SJCRH30 (cell line): ENCODE measurements around the gene CUEDC1. TPM values are rescaled to one million over a fixed set of nuclear protein-coding genes. Genes with fewer than 3 reads are reported as not detected.

Source experiments
- DNase-seq, 2 experiments: peaks; one replicate each; pipeline ENCODE4 v3.0.0-alpha.2; 2015 to 2020
- H3K27ac ChIP-seq: fragments of 250-450 bp; sonication (Bioruptor Pico); 2 replicates; pipeline ENCODE4 v1.5.1; 2020; ENCODE audit warnings: mild to moderate bottlenecking, moderate library complexity
- H3K27me3 ChIP-seq: fragments of 250-450 bp; sonication (Bioruptor Pico); 2 replicates; pipeline ENCODE4 v1.5.1; 2020; ENCODE audit warnings: mild to moderate bottlenecking, moderate library complexity
- H3K36me3 ChIP-seq: fragments of 250-450 bp; sonication (Bioruptor Pico); 2 replicates; pipeline ENCODE4 v1.5.1; 2020; ENCODE audit warnings: mild to moderate bottlenecking, moderate library complexity
- H3K4me1 ChIP-seq: fragments of 250-450 bp; sonication (Bioruptor Pico); 2 replicates; pipeline ENCODE4 v1.5.1; 2020; ENCODE audit warnings: mild to moderate bottlenecking, moderate library complexity
- H3K4me3 ChIP-seq: fragments of 250-450 bp; sonication (Bioruptor Pico); 2 replicates; pipeline ENCODE4 v1.5.1; 2020; ENCODE audit warnings: mild to moderate bottlenecking, moderate library complexity
- H3K9me3 ChIP-seq: fragments of 250-450 bp; sonication (Bioruptor Pico); replicated peaks from 2 replicates; pipeline ENCODE4 v1.5.1; 2020; ENCODE audit warnings: mild to moderate bottlenecking, moderate library complexity
- total RNA-seq: library from RNA; depleted of rRNA; stranded (reverse); fragments of >200 nt; shearing (Covaris generic); gene quantifications from 2 replicates; pipeline ENCODE4 v1.2.3, GENCODE V29; 2014; rRNA removed

Gene CUEDC1, protein sequence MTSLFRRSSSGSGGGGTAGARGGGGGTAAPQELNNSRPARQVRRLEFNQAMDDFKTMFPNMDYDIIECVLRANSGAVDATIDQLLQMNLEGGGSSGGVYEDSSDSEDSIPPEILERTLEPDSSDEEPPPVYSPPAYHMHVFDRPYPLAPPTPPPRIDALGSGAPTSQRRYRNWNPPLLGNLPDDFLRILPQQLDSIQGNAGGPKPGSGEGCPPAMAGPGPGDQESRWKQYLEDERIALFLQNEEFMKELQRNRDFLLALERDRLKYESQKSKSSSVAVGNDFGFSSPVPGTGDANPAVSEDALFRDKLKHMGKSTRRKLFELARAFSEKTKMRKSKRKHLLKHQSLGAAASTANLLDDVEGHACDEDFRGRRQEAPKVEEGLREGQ
- 11.6 and 14.4 TPM in 2 replicates for total RNA-seq

- Histone ChIP-seq H3K4me3 (peak within 1 kb of the TSS; percentile 87), H3K9me3 (no peaks in the 10 kb centered on the region), H3K27me3 (no peaks in the 10 kb centered on the region), H3K4me1 (peaks cover 25% of the 10 kb centered on the region), H3K36me3 (no peaks in the 10 kb centered on the region), H3K27ac (peak within 1 kb of the TSS; percentile 79)
- DNase-seq: peak; percentile 67 to 70
Observed at GRCh38 chr17:57955183-57955931, at the start of gene CUEDC1. CUEDC1 (minus strand) TSS chr17:57955412; CDS start chr17:57885564, 69,848 bp downstream.

- H3K27ac ChIP-seq: no peak overlapping the region
- H3K9me3 ChIP-seq: no peaks in the 10 kb centered on the region
- DNase-seq: no peak
- no peaks in the 10 kb centered on the region for H3K27me3 ChIP-seq
- peaks cover 68% of the 10 kb centered on the region for H3K36me3 ChIP-seq
- H3K4me1 ChIP-seq: peaks cover 8% of the 10 kb centered on the region
- no peak overlapping the region for H3K4me3 ChIP-seq
Observed at GRCh38 chr17:58004060-58004459, 48.8 kb upstream of the CUEDC1 start.

DNA sequence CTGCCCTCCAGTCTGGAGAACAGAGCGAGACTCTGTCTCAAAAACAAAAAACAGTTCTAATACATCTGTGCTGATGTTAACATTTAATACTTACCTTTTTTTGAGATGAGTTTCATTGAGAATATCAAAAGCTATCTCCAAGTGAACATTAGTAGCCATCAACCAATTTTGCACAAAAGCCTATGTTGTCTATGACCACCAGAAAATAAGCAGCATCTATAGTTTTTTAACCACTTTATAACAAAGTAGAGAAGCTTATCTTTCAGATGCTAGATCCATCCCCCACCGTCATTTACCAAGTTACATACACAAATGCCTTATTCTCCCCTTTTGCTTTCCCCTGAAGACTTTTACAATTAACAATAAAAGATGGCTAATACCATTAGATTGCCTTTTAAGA lies 47.8 kb upstream of the CUEDC1 start:
- DNase-seq: no peak
- Histone ChIP-seq H3K36me3 (peaks cover 76% of the 10 kb centered on the region), H3K4me1 (peaks cover 8% of the 10 kb centered on the region), H3K9me3 (no peaks in the 10 kb centered on the region), H3K4me3 (no peak overlapping the region), H3K27me3 (no peaks in the 10 kb centered on the region), H3K27ac (no peak overlapping the region)

- Histone ChIP-seq H3K4me3 (no peak overlapping the region), H3K27ac (no peak overlapping the region), H3K27me3 (no peaks in the 10 kb centered on the region), H3K9me3 (no peaks in the 10 kb centered on the region), H3K36me3 (peaks cover 82% of the 10 kb centered on the region), H3K4me1 (peaks cover 8% of the 10 kb centered on the region)
- DNase-seq: no peak
Observed at GRCh38 chr17:58002154-58002948, 47.1 kb upstream of the CUEDC1 start.

GRCh38 chr17:58001461-58002124 lies 46.4 kb upstream of the CUEDC1 start:
- H3K9me3 ChIP-seq: no peaks in the 10 kb centered on the region
- H3K4me3 ChIP-seq: no peak overlapping the region
- H3K4me1 ChIP-seq: peaks cover 8% of the 10 kb centered on the region
- no peaks in the 10 kb centered on the region for H3K27me3 ChIP-seq
- H3K27ac ChIP-seq: no peak overlapping the region
- peaks cover 88% of the 10 kb centered on the region for H3K36me3 ChIP-seq
- no peak for DNase-seq

- H3K27ac ChIP-seq: no peak overlapping the region
- no peaks in the 10 kb centered on the region for H3K27me3 ChIP-seq
- H3K4me1 ChIP-seq: peaks cover 12% of the 10 kb centered on the region
- peak in 1 of 2 experiments; percentile 80 for DNase-seq
- no peak overlapping the region for H3K4me3 ChIP-seq
- H3K36me3 ChIP-seq: peaks cover 71% of the 10 kb centered on the region
- H3K9me3 ChIP-seq: no peaks in the 10 kb centered on the region
Observed at GRCh38 chr17:57999496-58000017, 44.3 kb upstream of the CUEDC1 start.

GRCh38 chr17:57999010-57999495 lies 43.8 kb upstream of the CUEDC1 start:
- H3K27ac ChIP-seq: no peak overlapping the region
- DNase-seq: no peak
- no peak overlapping the region for H3K4me3 ChIP-seq
- H3K36me3 ChIP-seq: peaks cover 66% of the 10 kb centered on the region
- peaks cover 13% of the 10 kb centered on the region for H3K4me1 ChIP-seq
- H3K9me3 ChIP-seq: no peaks in the 10 kb centered on the region
- H3K27me3 ChIP-seq: no peaks in the 10 kb centered on the region

DNA sequence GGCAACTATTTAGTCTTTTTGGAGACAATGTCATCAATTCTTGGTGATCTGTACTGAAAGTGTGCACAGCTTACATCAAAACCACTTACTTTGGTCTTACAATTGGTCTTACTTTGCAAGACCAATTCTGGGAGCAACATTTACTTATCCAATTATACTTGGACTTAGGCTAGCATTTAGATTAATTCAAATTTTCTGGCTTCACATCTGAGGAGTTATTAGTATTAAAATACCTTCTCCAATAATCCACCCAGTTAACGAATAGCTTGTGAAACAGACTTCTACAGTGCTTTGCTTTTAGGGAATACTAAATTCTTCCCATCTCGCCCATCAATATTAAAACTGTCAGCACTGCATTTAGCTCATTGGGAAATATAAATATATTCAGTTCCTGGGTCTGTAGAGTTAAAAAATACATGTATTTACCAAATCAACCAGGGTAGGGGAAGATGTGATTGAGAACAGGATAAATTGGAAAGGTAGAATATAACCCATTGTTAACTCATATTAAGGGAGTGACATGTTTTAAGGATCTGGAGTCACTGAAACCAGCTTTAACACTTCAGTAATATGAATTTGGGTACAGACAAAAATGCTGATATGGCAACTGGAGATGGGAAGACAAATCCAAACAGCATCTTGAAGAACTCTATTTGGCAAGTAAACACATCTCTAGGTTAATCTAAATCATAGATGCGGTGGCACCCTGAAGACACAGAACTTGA lies 42.0 kb upstream of the CUEDC1 start:
- no peak for DNase-seq
- H3K27ac ChIP-seq: no peak overlapping the region
- no peaks in the 10 kb centered on the region for H3K9me3 ChIP-seq
- peaks cover 48% of the 10 kb centered on the region for H3K36me3 ChIP-seq
- no peak overlapping the region for H3K4me3 ChIP-seq
- H3K4me1 ChIP-seq: peaks cover 29% of the 10 kb centered on the region
- H3K27me3 ChIP-seq: no peaks in the 10 kb centered on the region

- Histone ChIP-seq H3K4me1 (peaks cover 35% of the 10 kb centered on the region), H3K4me3 (no peak overlapping the region), H3K9me3 (no peaks in the 10 kb centered on the region), H3K36me3 (peaks cover 32% of the 10 kb centered on the region), H3K27me3 (no peaks in the 10 kb centered on the region), H3K27ac (no peak overlapping the region)
- peak; percentile 66 to 87 for DNase-seq
Observed at GRCh38 chr17:57995076-57995956, 40.1 kb upstream of the CUEDC1 start.

GRCh38 chr17:57994436-57994835 lies 39.2 kb upstream of the CUEDC1 start:
- Histone ChIP-seq H3K27ac (no peak overlapping the region), H3K36me3 (peaks cover 24% of the 10 kb centered on the region), H3K9me3 (no peaks in the 10 kb centered on the region), H3K4me3 (no peak overlapping the region), H3K4me1 (peaks cover 35% of the 10 kb centered on the region), H3K27me3 (no peaks in the 10 kb centered on the region)
- DNase-seq: no peak

GRCh38 chr17:57993471-57994365 lies 38.5 kb upstream of the CUEDC1 start:
- Histone ChIP-seq H3K4me3 (no peak overlapping the region), H3K27ac (no peak overlapping the region), H3K4me1 (peaks cover 38% of the 10 kb centered on the region), H3K9me3 (no peaks in the 10 kb centered on the region), H3K36me3 (peaks cover 17% of the 10 kb centered on the region), H3K27me3 (no peaks in the 10 kb centered on the region)
- DNase-seq: peak in 1 of 2 experiments; percentile 54

- Histone ChIP-seq H3K9me3 (no peaks in the 10 kb centered on the region), H3K4me1 (peaks cover 38% of the 10 kb centered on the region), H3K4me3 (no peak overlapping the region), H3K27me3 (no peaks in the 10 kb centered on the region), H3K36me3 (no peaks in the 10 kb centered on the region), H3K27ac (no peak overlapping the region)
- no peak for DNase-seq
Observed at GRCh38 chr17:57991537-57991936, 36.3 kb upstream of the CUEDC1 start.
